A673 (cell line): ENCODE data around the gene OXSR1. TPM values are rescaled to one million over a fixed set of nuclear protein-coding genes. Genes with fewer than 3 reads are reported as not detected.
"Not testable (repeated sequence)": the region's sequence is repeated elsewhere in the genome, so short reads cannot be mapped to it uniquely, and the experiment has no call there.

Experiments
- BruUV-seq: library from RNA; stranded (reverse); fragments of 400-500 nt; replicated peaks from 2 replicates; lab custom pipeline; 2021; lab: Mats Ljungman, UMichigan
- CTCF ChIA-PET: fragments of 300-600 bp; sonication (Branson Sonifier 250); formaldehyde crosslinking; loops from one replicate; lab custom pipeline; 2022; ENCODE audit warnings: antibody characterized with exemption; lab: Charles Lee
- POLR2A ChIA-PET: fragments of 300-600 bp; sonication (Branson Sonifier 250); formaldehyde crosslinking; loops from one replicate; lab custom pipeline; 2022; ENCODE audit warnings: antibody characterized with exemption; ENCODE audit not compliant: low non-redundant PET; lab: Charles Lee
- DNase-seq: peaks from one replicate; pipeline ENCODE4 v3.0.0-alpha.2; 2015; ENCODE audit warnings: low spot score
- H3K27ac ChIP-seq: fragments of 200-600 bp; sonication (generic); 2 replicates; pipeline ENCODE4 v1.5.1; 2016; ENCODE audit warnings: mixed run types, low read depth, mild to moderate bottlenecking, mixed read lengths, antibody characterized with exemption, low read length; ENCODE audit not compliant: poor library complexity, severe bottlenecking
- H3K27me3 ChIP-seq: fragments of 200-600 bp; sonication (generic); replicated peaks from 2 replicates; pipeline ENCODE4 v1.6.1; 2017; ENCODE audit warnings: mixed run types, low read depth, mild to moderate bottlenecking, mixed read lengths, antibody characterized with exemption, low read length; ENCODE audit not compliant: insufficient read depth, poor library complexity
- H3K36me3 ChIP-seq: fragments of 200-600 bp; sonication (generic); 2 replicates; pipeline ENCODE4 v1.6.1; 2016; ENCODE audit warnings: mixed run types, mild to moderate bottlenecking, mixed read lengths, antibody characterized with exemption, low read length; ENCODE audit not compliant: insufficient read depth, poor library complexity, severe bottlenecking
- H3K4me1 ChIP-seq: fragments of 200-600 bp; sonication (generic); 2 replicates; pipeline ENCODE4 v1.6.1; 2017; ENCODE audit warnings: mixed run types, mild to moderate bottlenecking, mixed read lengths, antibody characterized with exemption, low read length; ENCODE audit not compliant: insufficient read depth, poor library complexity, severe bottlenecking
- H3K4me3 ChIP-seq: fragments of 200-600 bp; sonication (generic); 2 replicates; pipeline ENCODE4 v1.5.1; 2016; ENCODE audit warnings: low read depth, mixed run types, mild to moderate bottlenecking, mixed read lengths, low read length; ENCODE audit not compliant: poor library complexity, severe bottlenecking
- H3K9me3 ChIP-seq: fragments of 200-600 bp; sonication (generic); 2 replicates; pipeline ENCODE4 v1.6.1; 2016; ENCODE audit warnings: mixed run types, low read depth, mild to moderate bottlenecking, mixed read lengths, antibody characterized with exemption, low read length; ENCODE audit not compliant: poor library complexity, severe bottlenecking
- CTCF ChIP-seq: fragments of 300-800, 200-600 bp; sonication (generic); conservative IDR thresholded peaks from 2 replicates; pipeline ENCODE4 v1.5.1; 2017; ENCODE audit warnings: low read depth, mild to moderate bottlenecking, antibody characterized with exemption, low read length, moderate library complexity, mixed read lengths
- EZH2 ChIP-seq: fragments of 200-600 bp; sonication (generic); IDR thresholded peaks from 2 replicates; pipeline ENCODE4 v1.6.1; 2017; ENCODE audit warnings: borderline replicate concordance, low read depth, mild to moderate bottlenecking, mixed read lengths, antibody characterized with exemption, low read length; ENCODE audit not compliant: poor library complexity, severe bottlenecking
- intact Hi-C: fragments of 100-400 bp; cut with micrococcal nuclease; formaldehyde crosslinking; loops from one replicate; pipeline ENCODE4 v1.10.0; 2022; ENCODE audit not compliant: unreplicated experiment
- total RNA-seq: library from RNA; stranded (reverse); gene quantifications from 2 replicates; pipeline ENCODE4 v1.2.3, GENCODE V29; 2021

OXSR1 gene
- total RNA-seq, 1 experiment from 2014 or later, result 30.9 TPM

DNA sequence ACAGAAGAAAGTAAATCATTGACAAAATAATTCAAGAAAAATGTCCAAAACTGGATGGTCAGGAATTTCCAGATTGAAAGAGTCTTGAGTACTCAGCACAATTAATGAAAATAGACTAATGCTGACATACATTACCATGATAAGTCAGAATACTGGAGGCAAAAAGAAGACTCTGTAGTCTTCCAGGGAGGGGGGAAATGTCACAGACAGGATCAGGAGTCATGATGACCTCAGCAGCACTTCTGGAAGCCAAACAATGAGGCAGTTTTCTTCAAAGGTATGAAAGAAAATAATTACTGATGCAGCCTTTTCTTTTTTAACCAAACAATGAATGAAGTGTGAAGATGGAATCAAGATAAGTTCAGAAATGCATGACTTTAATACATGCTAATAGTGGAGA lies 70.1 kb downstream of the OXSR1 start:
- POLR2A ChIA-PET, result no interaction called here
- no peak overlapping the region for H3K27ac ChIP-seq
- no peak overlapping the region for H3K4me3 ChIP-seq
- TF ChIP-seq CTCF (no peak), EZH2 (no peak)
- no peaks in the 10 kb centered on the region for H3K27me3 ChIP-seq
- H3K36me3 ChIP-seq, result no peaks in the 10 kb centered on the region
- intact Hi-C loops, result no loop called here
- BruUV-seq, result no TSS peak
- CTCF ChIA-PET, result no interaction called here
- H3K9me3 ChIP-seq, result no peaks in the 10 kb centered on the region
- DNase-seq, result no peak
- H3K4me1 ChIP-seq, result no peaks in the 10 kb centered on the region

DNA sequence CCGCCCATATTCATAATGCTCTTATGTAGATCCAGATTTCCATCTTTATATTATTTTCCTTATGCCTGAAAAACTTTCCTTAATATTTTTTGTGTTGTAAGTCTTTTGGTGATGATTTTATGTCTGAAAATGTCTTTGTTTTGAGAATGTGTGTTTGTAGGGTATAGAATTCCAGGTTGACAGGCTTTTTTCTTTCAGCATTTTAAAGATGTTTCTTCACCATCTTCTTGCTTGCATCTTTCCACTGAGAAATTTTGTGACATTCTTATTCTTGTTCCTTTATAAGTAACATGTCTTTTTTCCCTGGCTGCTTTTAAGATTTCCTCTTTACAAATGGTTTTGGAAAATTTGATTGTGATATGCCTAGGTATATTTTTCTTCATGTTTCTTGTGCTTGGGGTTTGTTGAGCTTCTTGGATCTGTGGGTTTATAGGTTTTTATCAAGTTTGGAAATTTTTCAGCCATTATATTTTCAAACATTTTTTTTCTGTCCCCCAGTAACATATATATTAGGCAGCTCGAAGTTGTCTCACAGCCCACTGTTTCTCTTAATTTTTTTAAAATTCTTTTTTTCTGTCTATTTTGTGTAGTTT lies 73.2 kb downstream of the OXSR1 start:
- Histone ChIP-seq H3K9me3 (no peaks in the 10 kb centered on the region), H3K4me1 (no peaks in the 10 kb centered on the region), H3K4me3 (no peak overlapping the region), H3K36me3 (no peaks in the 10 kb centered on the region), H3K27ac (no peak overlapping the region), H3K27me3 (no peaks in the 10 kb centered on the region)
- CTCF ChIA-PET, result no interaction called here
- no peak for DNase-seq
- no TSS peak for BruUV-seq
- POLR2A ChIA-PET, result no interaction called here
- TF ChIP-seq EZH2, result no peak
- TF ChIP-seq CTCF, result no peak
- intact Hi-C loops, result no loop called here

GRCh38 chr3:38242812-38243211 lies 77.5 kb downstream of the OXSR1 start:
- H3K4me3 ChIP-seq, H3K4me1 ChIP-seq, H3K27ac ChIP-seq, H3K27me3 ChIP-seq, H3K36me3 ChIP-seq, POLR2A ChIA-PET, intact Hi-C loops, BruUV-seq, CTCF ChIA-PET, DNase-seq, H3K9me3 ChIP-seq: not testable (repeated sequence)

DNA sequence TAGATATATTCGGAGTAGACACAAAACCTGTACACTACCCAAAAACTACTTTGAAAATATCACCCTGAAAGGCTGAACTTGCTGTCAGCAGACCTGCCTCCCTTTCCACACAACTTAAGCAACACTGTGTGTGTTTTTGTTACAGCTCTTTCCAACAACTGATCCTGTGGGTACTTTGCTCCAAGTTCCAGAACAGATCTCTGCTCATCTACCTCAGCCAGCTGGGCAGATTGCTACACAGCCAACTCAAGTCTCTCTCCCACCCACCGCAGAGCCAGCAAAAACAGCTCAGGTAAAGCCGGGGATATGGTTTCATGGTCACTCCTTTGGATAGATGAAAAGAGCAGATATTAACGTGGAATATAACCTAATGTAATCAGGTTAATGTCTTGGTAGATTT lies 80.6 kb downstream of the OXSR1 start:
- DNase-seq, result no peak
- ChIA-PET POLR2A (no interaction called here), CTCF (no interaction called here)
- H3K9me3 ChIP-seq, result no peaks in the 10 kb centered on the region
- no peak overlapping the region for H3K4me3 ChIP-seq
- no TSS peak for BruUV-seq
- TF ChIP-seq EZH2, result no peak
- TF ChIP-seq CTCF, result no peak
- intact Hi-C loops, result no loop called here
- H3K27ac ChIP-seq, result no peak overlapping the region
- H3K4me1 ChIP-seq, result no peaks in the 10 kb centered on the region
- H3K27me3 ChIP-seq, result no peaks in the 10 kb centered on the region
- peaks cover 11% of the 10 kb centered on the region for H3K36me3 ChIP-seq
